ENCODE measurements around the gene SNAPIN.
"Not testable (repeated sequence)": the region's sequence is repeated elsewhere in the genome, so short reads cannot be mapped to it uniquely, and the experiment has no call there.

SNAPIN gene

GRCh38 chr1:153670257-153670858, 11.9 kb downstream of the SNAPIN start:
- H3K27me3 ChIP-seq (replicated peaks; ENCODE audit: control insufficient read depth, insufficient read depth, low read length), result no peaks in the 10 kb centered on the region
- peaks cover 19% of the 10 kb centered on the region for H3K4me1 ChIP-seq (ENCODE audit: control insufficient read depth, insufficient read depth, low read length)
- peak overlapping the region; percentile 95 for H3K9ac ChIP-seq (ENCODE audit: low read length)
- no peak for DNase-seq (ENCODE audit: low read depth)
- H3K9me3 ChIP-seq (ENCODE audit: control insufficient read depth, low read length), result no peaks in the 10 kb centered on the region
- peak overlapping the region; percentile 98 for H3K4me3 ChIP-seq (ENCODE audit: low read length)
- H3K36me3 ChIP-seq (ENCODE audit: control insufficient read depth, insufficient read depth, low read length, severe bottlenecking), result peaks cover 38% of the 10 kb centered on the region

- H3K4me3 ChIP-seq (ENCODE audit: low read length), result peak within 1 kb of the TSS; percentile 98
- H3K9ac ChIP-seq (ENCODE audit: low read length), result peak within 1 kb of the TSS; percentile 95
- peaks cover 19% of the 10 kb centered on the region for H3K4me1 ChIP-seq (ENCODE audit: control insufficient read depth, insufficient read depth, low read length)
- no peaks in the 10 kb centered on the region for H3K9me3 ChIP-seq (ENCODE audit: control insufficient read depth, low read length)
- H3K27me3 ChIP-seq (replicated peaks; ENCODE audit: control insufficient read depth, insufficient read depth, low read length), result no peaks in the 10 kb centered on the region
- H3K36me3 ChIP-seq (ENCODE audit: control insufficient read depth, insufficient read depth, low read length, severe bottlenecking), result peaks cover 31% of the 10 kb centered on the region
- DNase-seq (ENCODE audit: low read depth), result peak; percentile 99
Observed at GRCh38 chr1:153670859-153671627, 12.5 kb downstream of the SNAPIN start, which contains the start of gene ILF2. Gene ILF2, minus strand, starts transcription at chr1:153670993. Its CDS starts 71 bp downstream, at chr1:153670922.

- Histone ChIP-seq H3K9ac (ENCODE audit: low read length) (peak overlapping the region; percentile 68), H3K36me3 (ENCODE audit: control insufficient read depth, insufficient read depth, low read length, severe bottlenecking) (peaks cover 23% of the 10 kb centered on the region), H3K4me3 (ENCODE audit: low read length) (peak overlapping the region; percentile 78), H3K4me1 (ENCODE audit: control insufficient read depth, insufficient read depth, low read length) (peaks cover 19% of the 10 kb centered on the region)
- H3K9me3 ChIP-seq (ENCODE audit: control insufficient read depth, low read length); DNase-seq (ENCODE audit: low read depth); H3K27me3 ChIP-seq (replicated peaks; ENCODE audit: control insufficient read depth, insufficient read depth, low read length): not testable (repeated sequence)
Observed at GRCh38 chr1:153671628-153672353, 13.3 kb downstream of the SNAPIN start.

- no peak for DNase-seq (ENCODE audit: low read depth)
- no peak overlapping the region for H3K4me3 ChIP-seq (ENCODE audit: low read length)
- H3K27me3 ChIP-seq (replicated peaks; ENCODE audit: control insufficient read depth, insufficient read depth, low read length), result no peaks in the 10 kb centered on the region
- H3K9me3 ChIP-seq (ENCODE audit: control insufficient read depth, low read length), result no peaks in the 10 kb centered on the region
- H3K36me3 ChIP-seq (ENCODE audit: control insufficient read depth, insufficient read depth, low read length, severe bottlenecking), result peaks cover 6% of the 10 kb centered on the region
- peaks cover 28% of the 10 kb centered on the region for H3K4me1 ChIP-seq (ENCODE audit: control insufficient read depth, insufficient read depth, low read length)
- H3K9ac ChIP-seq (ENCODE audit: low read length), result no peak overlapping the region
Observed at GRCh38 chr1:153673511-153673910, 15.0 kb downstream of the SNAPIN start.

GRCh38 chr1:153677718-153678518, 19.4 kb downstream of the SNAPIN start:
- peak; percentile 79 for DNase-seq (ENCODE audit: low read depth)
- H3K4me1 ChIP-seq (ENCODE audit: control insufficient read depth, insufficient read depth, low read length), result peaks cover 19% of the 10 kb centered on the region
- peak overlapping the region; percentile 86 for H3K9ac ChIP-seq (ENCODE audit: low read length)
- peak overlapping the region; percentile 83 for H3K4me3 ChIP-seq (ENCODE audit: low read length)
- H3K36me3 ChIP-seq (ENCODE audit: control insufficient read depth, insufficient read depth, low read length, severe bottlenecking), result peaks cover 20% of the 10 kb centered on the region
- H3K27me3 ChIP-seq (replicated peaks; ENCODE audit: control insufficient read depth, insufficient read depth, low read length), result no peaks in the 10 kb centered on the region
- H3K9me3 ChIP-seq (ENCODE audit: control insufficient read depth, low read length), result no peaks in the 10 kb centered on the region

- H3K36me3 ChIP-seq (ENCODE audit: control insufficient read depth, insufficient read depth, low read length, severe bottlenecking), result peaks cover 28% of the 10 kb centered on the region
- peak; percentile 66 for DNase-seq (ENCODE audit: low read depth)
- peaks cover 19% of the 10 kb centered on the region for H3K4me1 ChIP-seq (ENCODE audit: control insufficient read depth, insufficient read depth, low read length)
- H3K9ac ChIP-seq (ENCODE audit: low read length), result peak within 1 kb of the TSS; percentile 86
- H3K27me3 ChIP-seq (replicated peaks; ENCODE audit: control insufficient read depth, insufficient read depth, low read length), result no peaks in the 10 kb centered on the region
- no peaks in the 10 kb centered on the region for H3K9me3 ChIP-seq (ENCODE audit: control insufficient read depth, low read length)
- peak within 1 kb of the TSS; percentile 83 for H3K4me3 ChIP-seq (ENCODE audit: low read length)
Observed at GRCh38 chr1:153678519-153679336, 20.2 kb downstream of the SNAPIN start, which contains the start of gene NPR1. Gene NPR1, plus strand, starts transcription at chr1:153678688. Its CDS starts 421 bp downstream, at chr1:153679109.

- H3K9me3 ChIP-seq (ENCODE audit: control insufficient read depth, low read length), result no peaks in the 10 kb centered on the region
- H3K4me1 ChIP-seq (ENCODE audit: control insufficient read depth, insufficient read depth, low read length), result peaks cover 22% of the 10 kb centered on the region
- peak overlapping the region; percentile 83 for H3K4me3 ChIP-seq (ENCODE audit: low read length)
- DNase-seq (ENCODE audit: low read depth), result peak; percentile 31
- no peaks in the 10 kb centered on the region for H3K27me3 ChIP-seq (replicated peaks; ENCODE audit: control insufficient read depth, insufficient read depth, low read length)
- peaks cover 32% of the 10 kb centered on the region for H3K36me3 ChIP-seq (ENCODE audit: control insufficient read depth, insufficient read depth, low read length, severe bottlenecking)
- peak overlapping the region; percentile 86 for H3K9ac ChIP-seq (ENCODE audit: low read length)
Observed at GRCh38 chr1:153679337-153680119, 21.0 kb downstream of the SNAPIN start.

- Histone ChIP-seq H3K9ac (ENCODE audit: low read length) (peak overlapping the region; percentile 86), H3K36me3 (ENCODE audit: control insufficient read depth, insufficient read depth, low read length, severe bottlenecking) (peaks cover 37% of the 10 kb centered on the region), H3K9me3 (ENCODE audit: control insufficient read depth, low read length) (no peaks in the 10 kb centered on the region), H3K4me3 (ENCODE audit: low read length) (peak overlapping the region; percentile 83), H3K4me1 (ENCODE audit: control insufficient read depth, insufficient read depth, low read length) (peaks cover 22% of the 10 kb centered on the region), H3K27me3 (replicated peaks; ENCODE audit: control insufficient read depth, insufficient read depth, low read length) (no peaks in the 10 kb centered on the region)
- no peak for DNase-seq (ENCODE audit: low read depth)
Observed at GRCh38 chr1:153680120-153680403, 21.6 kb downstream of the SNAPIN start.

- Histone ChIP-seq H3K9ac (ENCODE audit: low read length) (no peak overlapping the region), H3K4me1 (ENCODE audit: control insufficient read depth, insufficient read depth, low read length) (peaks cover 17% of the 10 kb centered on the region), H3K36me3 (ENCODE audit: control insufficient read depth, insufficient read depth, low read length, severe bottlenecking) (peaks cover 63% of the 10 kb centered on the region), H3K9me3 (ENCODE audit: control insufficient read depth, low read length) (no peaks in the 10 kb centered on the region), H3K4me3 (ENCODE audit: low read length) (no peak overlapping the region), H3K27me3 (replicated peaks; ENCODE audit: control insufficient read depth, insufficient read depth, low read length) (no peaks in the 10 kb centered on the region)
- no peak for DNase-seq (ENCODE audit: low read depth)
Observed at GRCh38 chr1:153682730-153683129, 24.2 kb downstream of the SNAPIN start.

- Histone ChIP-seq H3K9me3 (ENCODE audit: control insufficient read depth, low read length) (no peaks in the 10 kb centered on the region), H3K27me3 (replicated peaks; ENCODE audit: control insufficient read depth, insufficient read depth, low read length) (no peaks in the 10 kb centered on the region), H3K4me3 (ENCODE audit: low read length) (no peak overlapping the region), H3K4me1 (ENCODE audit: control insufficient read depth, insufficient read depth, low read length) (peaks cover 12% of the 10 kb centered on the region), H3K36me3 (ENCODE audit: control insufficient read depth, insufficient read depth, low read length, severe bottlenecking) (peaks cover 74% of the 10 kb centered on the region), H3K9ac (ENCODE audit: low read length) (no peak overlapping the region)
- peak; percentile 19 for DNase-seq (ENCODE audit: low read depth)
Observed at GRCh38 chr1:153683854-153684253, 25.4 kb downstream of the SNAPIN start.
